ENCODE measurements around the gene MAB21L3.
A peak's percentile ranks its signal among the peaks of the same experiment; 100 is the strongest.

DNA sequence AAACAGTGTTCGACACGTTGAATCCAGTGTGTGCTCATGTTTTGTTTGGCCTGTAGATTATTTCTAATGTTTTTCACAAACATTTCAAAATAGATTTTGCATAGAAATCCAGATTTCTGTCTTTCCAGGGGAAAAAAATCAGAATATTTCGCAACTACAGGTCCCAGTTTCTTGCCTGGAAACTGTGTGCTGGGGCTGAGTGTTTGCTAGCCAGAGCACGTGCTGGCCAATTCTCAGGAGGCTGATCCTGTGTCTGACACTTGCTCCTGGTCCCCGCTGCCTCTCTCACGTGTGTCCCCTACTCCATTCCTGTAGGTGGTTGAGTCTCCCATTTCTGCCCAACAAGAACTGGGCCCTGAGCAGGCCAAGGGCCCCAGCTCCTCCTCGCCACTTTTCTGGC, 2.4 kb downstream of the MAB21L3 start:
- no peak for TF ChIP-seq ZBTB7A (IDR thresholded peaks at IDR 0.05; ENCODE audit: low read depth)
- TF ChIP-seq CEBPB (IDR thresholded peaks at IDR 0.05): peak; percentile 67
- TF ChIP-seq, protein P1, sequence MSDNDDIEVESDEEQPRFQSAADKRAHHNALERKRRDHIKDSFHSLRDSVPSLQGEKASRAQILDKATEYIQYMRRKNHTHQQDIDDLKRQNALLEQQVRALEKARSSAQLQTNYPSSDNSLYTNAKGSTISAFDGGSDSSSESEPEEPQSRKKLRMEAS (IDR thresholded peaks at IDR 0.05): no peak
- no peak for TF ChIP-seq RAD21 (IDR thresholded peaks at IDR 0.05; ENCODE audit: low read depth)
- no peak for TF ChIP-seq CREB1 (IDR thresholded peaks at IDR 0.05; ENCODE audit: low read depth)
- no peak for TF ChIP-seq FOXM1 (IDR thresholded peaks at IDR 0.05; ENCODE audit: borderline replicate concordance, low read depth)

Data from Ishikawa (cell line).